Endodermal cell (in vitro differentiated cells): ENCODE results near the gene SYNCRIP. TPM values are rescaled to one million over a fixed set of nuclear protein-coding genes. Genes with fewer than 3 reads are reported as not detected.

Experiments used
- DNase-seq: peaks from one replicate; pipeline ENCODE4 v3.0.0-alpha.2; 2017
- H3K27ac ChIP-seq: 2 replicates; pipeline ENCODE4 v1.5.1; 2013; ENCODE audit warnings: mild to moderate bottlenecking, low read depth, low read length, moderate library complexity
- H3K27me3 ChIP-seq: 2 replicates; pipeline ENCODE4 v1.6.1; 2013; ENCODE audit warnings: mild to moderate bottlenecking, low read length, moderate library complexity; ENCODE audit not compliant: insufficient read depth, control insufficient read depth, poor library complexity, severe bottlenecking
- H3K36me3 ChIP-seq: 2 replicates; pipeline ENCODE4 v1.7.0; 2013; ENCODE audit warnings: mild to moderate bottlenecking, low read length, moderate library complexity; ENCODE audit not compliant: control insufficient read depth, insufficient read depth
- H3K4me1 ChIP-seq: one replicate; pipeline ENCODE4 v1.7.0; 2013; ENCODE audit warnings: low read length; ENCODE audit not compliant: control insufficient read depth, insufficient read depth
- H3K4me3 ChIP-seq: 2 replicates; pipeline ENCODE4 v1.5.1; 2013; ENCODE audit warnings: mild to moderate bottlenecking, low read length, moderate library complexity
- H3K9ac ChIP-seq: 2 replicates; pipeline ENCODE4 v1.6.1; 2013; ENCODE audit warnings: mild to moderate bottlenecking, low read length, moderate library complexity; ENCODE audit not compliant: poor library complexity, severe bottlenecking; ENCODE audit errors: extremely low read depth
- H3K9me3 ChIP-seq: 2 replicates; pipeline ENCODE4 v1.6.1; 2013; ENCODE audit warnings: mild to moderate bottlenecking, low read length, moderate library complexity; ENCODE audit not compliant: control insufficient read depth
- H3K27ac Mint-ChIP-seq: 2 replicates; pipeline ENCODE4 v1.8.0; 2020; ENCODE audit warnings: mixed read lengths
- H3K27me3 Mint-ChIP-seq: 2 replicates; pipeline ENCODE4 v1.8.0; 2021; ENCODE audit warnings: mild to moderate bottlenecking, mixed read lengths; ENCODE audit not compliant: insufficient read depth
- H3K36me3 Mint-ChIP-seq: 2 replicates; pipeline ENCODE4 v1.8.0; 2020; ENCODE audit warnings: low read depth, mixed read lengths
- H3K4me1 Mint-ChIP-seq: 2 replicates; pipeline ENCODE4 v1.8.0; 2020; ENCODE audit warnings: mixed read lengths
- H3K4me3 Mint-ChIP-seq: 2 replicates; pipeline ENCODE4 v1.8.0; 2020; ENCODE audit warnings: mild to moderate bottlenecking, moderate library complexity, mixed read lengths
- H3K9me3 Mint-ChIP-seq: 2 replicates; pipeline ENCODE4 v1.8.0; 2020; ENCODE audit warnings: mild to moderate bottlenecking, mixed read lengths
- WGBS, 2 experiments: methylation state at CpG; one replicate each; pipeline versions ENCODE4 v1.1.5 to v1.1.7; 2013; ENCODE audit warnings: missing lambda C conversion rate in 2 of 2, mixed read lengths in 1 of 2; ENCODE audit not compliant: insufficient coverage in 1 of 2, insufficient read length in 1 of 2; 5-methylcytosine and 5-hydroxymethylcytosine counted together
- total RNA-seq, 2 donors: library from RNA; stranded (reverse); fragmentation: NEBNext Ultra II Directional in 1 of 2; extraction: Animal tissue kit (Norgen Biotek cat#: 25700) in 1 of 2; gene quantifications; 2 replicates in 1 of 2; 3 replicates in 1 of 2; pipeline ENCODE4 v1.2.1, GENCODE V29; 2021
- TF ChIP-seq, protein P1 (sequence below): fragments of 200-600 bp; sonication (generic); conservative IDR thresholded peaks from 2 replicates; pipeline ENCODE4 v1.5.0; 2021; ENCODE audit warnings: antibody characterized with exemption, mild to moderate bottlenecking

Gene SYNCRIP
- total RNA-seq, 2 donors from 2014 or later, result 121 to 123 TPM

DNA sequence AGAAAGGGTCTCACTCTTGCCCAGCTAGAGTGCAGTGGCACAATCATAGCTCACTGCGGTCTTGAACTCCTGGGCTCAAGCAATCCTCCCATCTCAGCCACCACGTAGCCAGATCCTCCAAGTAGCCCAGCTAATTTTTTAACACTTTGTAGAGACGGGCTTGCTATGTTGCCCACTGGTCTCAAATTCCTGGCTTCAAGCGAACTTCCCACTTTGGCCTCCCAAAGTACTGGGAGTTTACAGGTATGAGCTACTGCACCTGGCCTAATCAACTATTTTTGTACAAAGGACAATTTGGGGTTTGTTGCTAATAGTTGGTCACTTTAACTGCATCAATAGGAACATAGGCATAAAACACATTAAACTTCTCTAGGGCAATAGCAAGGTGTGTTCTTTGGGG is 29.9 kb upstream of the SYNCRIP start:
- no peaks in the 10 kb centered on the region for H3K4me1 ChIP-seq
- H3K4me1 Mint-ChIP-seq, result peaks cover 7% of the 10 kb centered on the region
- H3K9me3 ChIP-seq, result no peaks in the 10 kb centered on the region
- no peaks in the 10 kb centered on the region for H3K9me3 Mint-ChIP-seq
- no peak overlapping the region for H3K27ac ChIP-seq
- H3K36me3 ChIP-seq, result peaks cover 49% of the 10 kb centered on the region
- H3K27ac Mint-ChIP-seq, result no peak overlapping the region
- H3K27me3 ChIP-seq, result no peaks in the 10 kb centered on the region
- H3K4me3 ChIP-seq, result no peak overlapping the region
- 94 to 100% methylated on average over 2 to 4 of the region's 4 CpGs for WGBS, 2 experiments
- peak; percentile 50 for DNase-seq
- TF ChIP-seq, protein P1, sequence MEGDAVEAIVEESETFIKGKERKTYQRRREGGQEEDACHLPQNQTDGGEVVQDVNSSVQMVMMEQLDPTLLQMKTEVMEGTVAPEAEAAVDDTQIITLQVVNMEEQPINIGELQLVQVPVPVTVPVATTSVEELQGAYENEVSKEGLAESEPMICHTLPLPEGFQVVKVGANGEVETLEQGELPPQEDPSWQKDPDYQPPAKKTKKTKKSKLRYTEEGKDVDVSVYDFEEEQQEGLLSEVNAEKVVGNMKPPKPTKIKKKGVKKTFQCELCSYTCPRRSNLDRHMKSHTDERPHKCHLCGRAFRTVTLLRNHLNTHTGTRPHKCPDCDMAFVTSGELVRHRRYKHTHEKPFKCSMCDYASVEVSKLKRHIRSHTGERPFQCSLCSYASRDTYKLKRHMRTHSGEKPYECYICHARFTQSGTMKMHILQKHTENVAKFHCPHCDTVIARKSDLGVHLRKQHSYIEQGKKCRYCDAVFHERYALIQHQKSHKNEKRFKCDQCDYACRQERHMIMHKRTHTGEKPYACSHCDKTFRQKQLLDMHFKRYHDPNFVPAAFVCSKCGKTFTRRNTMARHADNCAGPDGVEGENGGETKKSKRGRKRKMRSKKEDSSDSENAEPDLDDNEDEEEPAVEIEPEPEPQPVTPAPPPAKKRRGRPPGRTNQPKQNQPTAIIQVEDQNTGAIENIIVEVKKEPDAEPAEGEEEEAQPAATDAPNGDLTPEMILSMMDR, result no peak
- H3K4me3 Mint-ChIP-seq, result no peak overlapping the region
- no peaks in the 10 kb centered on the region for H3K27me3 Mint-ChIP-seq
- peaks cover 28% of the 10 kb centered on the region for H3K36me3 Mint-ChIP-seq
- H3K9ac ChIP-seq, result no peak overlapping the region

DNA sequence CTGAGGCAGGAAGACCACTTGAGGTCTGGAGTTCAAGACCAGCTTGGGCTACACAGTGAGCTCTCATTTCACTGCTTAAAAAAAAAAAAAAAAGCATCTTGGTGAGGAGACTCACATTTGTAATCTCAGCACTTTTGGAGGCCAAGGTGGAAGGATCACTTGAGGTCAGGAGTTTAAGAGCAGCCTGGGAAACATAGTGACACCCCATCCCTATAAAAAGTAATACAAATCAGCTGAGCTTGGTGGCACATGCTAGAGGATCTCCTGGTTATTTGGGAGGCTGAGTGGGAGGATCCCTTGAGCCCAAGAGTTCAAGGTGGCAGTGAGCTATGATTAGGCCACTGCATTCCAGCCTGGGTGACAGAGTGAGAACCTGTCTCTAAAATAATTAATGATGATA is 29.4 kb upstream of the SYNCRIP start:
- Histone ChIP-seq H3K9ac (no peak overlapping the region), H3K4me3 (no peak overlapping the region), H3K4me1 (no peaks in the 10 kb centered on the region), H3K36me3 (peaks cover 44% of the 10 kb centered on the region), H3K27me3 (no peaks in the 10 kb centered on the region), H3K27ac (no peak overlapping the region), H3K9me3 (no peaks in the 10 kb centered on the region)
- Mint-ChIP-seq H3K27ac (no peak overlapping the region), H3K27me3 (no peaks in the 10 kb centered on the region), H3K36me3 (peaks cover 23% of the 10 kb centered on the region), H3K9me3 (no peaks in the 10 kb centered on the region), H3K4me1 (peaks cover 7% of the 10 kb centered on the region), H3K4me3 (no peak overlapping the region)
- no peak for DNase-seq
- TF ChIP-seq, protein P1, result no peak

DNA sequence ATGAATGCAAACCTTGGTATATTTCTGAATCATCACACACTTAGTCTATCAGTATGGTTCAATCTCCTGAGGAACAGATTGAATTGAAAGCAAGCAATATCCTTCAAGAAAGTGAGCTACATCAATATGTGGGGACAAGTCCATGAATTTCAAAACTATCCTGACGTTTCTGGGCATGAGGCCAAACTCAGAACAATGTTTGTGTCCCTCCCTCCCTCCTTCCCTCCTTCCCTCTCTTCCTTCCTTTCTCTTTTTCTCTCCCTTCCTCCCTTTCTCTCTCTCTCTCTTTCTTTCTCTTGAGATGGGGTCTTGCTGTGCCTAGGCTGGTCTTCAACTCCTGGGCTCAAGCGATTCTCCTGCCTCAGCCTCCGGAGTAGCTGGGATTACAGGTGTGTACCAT is 27.9 kb upstream of the SYNCRIP start:
- no peak overlapping the region for H3K4me3 Mint-ChIP-seq
- no peak overlapping the region for H3K27ac Mint-ChIP-seq
- H3K36me3 Mint-ChIP-seq, result peaks cover 11% of the 10 kb centered on the region

More for the DNA sequence above, 27.9 kb upstream of the SYNCRIP start:
- Histone ChIP-seq H3K27me3 (no peaks in the 10 kb centered on the region), H3K36me3 (peaks cover 29% of the 10 kb centered on the region), H3K4me1 (no peaks in the 10 kb centered on the region), H3K9me3 (no peaks in the 10 kb centered on the region), H3K9ac (no peak overlapping the region), H3K4me3 (no peak overlapping the region), H3K27ac (no peak overlapping the region)
- H3K4me1 Mint-ChIP-seq, result no peaks in the 10 kb centered on the region
- TF ChIP-seq, protein P1, result no peak
- H3K9me3 Mint-ChIP-seq, result no peaks in the 10 kb centered on the region
- no peaks in the 10 kb centered on the region for H3K27me3 Mint-ChIP-seq
- DNase-seq, result no peak
- 90 to 94% methylated on average over 2 to 3 of the region's 3 CpGs for WGBS, 2 experiments
